ENCODE results near the gene CCDC85C. TPM values are rescaled to one million over a fixed set of nuclear protein-coding genes. Genes with fewer than 3 reads are reported as not detected.

CCDC85C gene
- total and polyA plus RNA-seq, 3 donors from 2014 or later: 25.6 to 28.3 (median 26.4) TPM

- H3K27ac ChIP-seq: peak overlapping the region; percentile 63 to 85
- intact Hi-C loops (cut with DNase I; ENCODE audit: low total_unique reads): no loop called here
- TF ChIP-seq POLR2A (IDR thresholded peaks at IDR 0.05): no peak
- no peak for TF ChIP-seq CTCF (IDR thresholded peaks at IDR 0.05)
- H3K27me3 ChIP-seq: no peaks in the 10 kb centered on the region
- DNase-seq: no peak
- H3K9me3 ChIP-seq: no peaks in the 10 kb centered on the region
- peaks cover 33% of the 10 kb centered on the region for H3K4me1 ChIP-seq
- H3K4me3 ChIP-seq: no peak overlapping the region
- 77 to 85% methylated on average over 6 to 23 of the region's 27 CpGs for WGBS, 2 donors
- no peaks in the 10 kb centered on the region for H3K36me3 ChIP-seq (ENCODE audit: low read depth, missing control alignments)
These were observed 94.0 kb downstream of the CCDC85C start for GRCh38 chr14:99509871-99510555.

GRCh38 chr14:99508896-99509629, 94.9 kb downstream of the CCDC85C start:
- H3K4me1 ChIP-seq: peaks cover 31% of the 10 kb centered on the region
- intact Hi-C loops (cut with DNase I; ENCODE audit: low total_unique reads): no loop called here
- H3K4me3 ChIP-seq: no peak overlapping the region
- H3K27me3 ChIP-seq: no peaks in the 10 kb centered on the region
- no peak for TF ChIP-seq CTCF (IDR thresholded peaks at IDR 0.05)
- TF ChIP-seq POLR2A (IDR thresholded peaks at IDR 0.05): no peak
- no peaks in the 10 kb centered on the region for H3K9me3 ChIP-seq
- no peak overlapping the region for H3K27ac ChIP-seq
- no peaks in the 10 kb centered on the region for H3K36me3 ChIP-seq (ENCODE audit: low read depth, missing control alignments)
- no peak for DNase-seq
- WGBS, 2 donors: 81 to 100% methylated on average over 7 to 23 of the region's 23 CpGs

- Histone ChIP-seq H3K27me3 (no peaks in the 10 kb centered on the region), H3K36me3 (ENCODE audit: low read depth, missing control alignments) (no peaks in the 10 kb centered on the region), H3K4me3 (no peak overlapping the region), H3K9me3 (no peaks in the 10 kb centered on the region), H3K27ac (no peak overlapping the region), H3K4me1 (peaks cover 26% of the 10 kb centered on the region)
- WGBS, 2 donors: 84 to 89% methylated on average over 9 to 13 of the region's 13 CpGs
- DNase-seq: no peak
- TF ChIP-seq CTCF (IDR thresholded peaks at IDR 0.05): no peak
- TF ChIP-seq POLR2A (IDR thresholded peaks at IDR 0.05): no peak
- intact Hi-C loops (cut with DNase I; ENCODE audit: low total_unique reads): no loop called here
These were observed 96.0 kb downstream of the CCDC85C start for GRCh38 chr14:99507860-99508640.

GRCh38 chr14:99506276-99506675, 97.7 kb downstream of the CCDC85C start:
- no peak for DNase-seq
- Histone ChIP-seq H3K36me3 (ENCODE audit: low read depth, missing control alignments) (no peaks in the 10 kb centered on the region), H3K4me1 (peaks cover 8% of the 10 kb centered on the region), H3K4me3 (no peak overlapping the region), H3K9me3 (no peaks in the 10 kb centered on the region), H3K27me3 (no peaks in the 10 kb centered on the region), H3K27ac (no peak overlapping the region)
- intact Hi-C loops (cut with DNase I; ENCODE audit: low total_unique reads): no loop called here
- 95 to 98% methylated on average over 6 of the region's 6 CpGs for WGBS, 2 donors
- TF ChIP-seq CTCF (IDR thresholded peaks at IDR 0.05) (no peak), POLR2A (IDR thresholded peaks at IDR 0.05) (no peak)

Data from testis (tissue), 3 donors.